NCI-H1436 treated with DMSO at 0.1 percent for 48 hours (cell line): ENCODE measurements around the gene USP47.

Source experiments
- DNase-seq: peaks from one replicate; lab custom pipeline; 2025; lab: John Stamatoyannopoulos, UW

Gene USP47

DNA sequence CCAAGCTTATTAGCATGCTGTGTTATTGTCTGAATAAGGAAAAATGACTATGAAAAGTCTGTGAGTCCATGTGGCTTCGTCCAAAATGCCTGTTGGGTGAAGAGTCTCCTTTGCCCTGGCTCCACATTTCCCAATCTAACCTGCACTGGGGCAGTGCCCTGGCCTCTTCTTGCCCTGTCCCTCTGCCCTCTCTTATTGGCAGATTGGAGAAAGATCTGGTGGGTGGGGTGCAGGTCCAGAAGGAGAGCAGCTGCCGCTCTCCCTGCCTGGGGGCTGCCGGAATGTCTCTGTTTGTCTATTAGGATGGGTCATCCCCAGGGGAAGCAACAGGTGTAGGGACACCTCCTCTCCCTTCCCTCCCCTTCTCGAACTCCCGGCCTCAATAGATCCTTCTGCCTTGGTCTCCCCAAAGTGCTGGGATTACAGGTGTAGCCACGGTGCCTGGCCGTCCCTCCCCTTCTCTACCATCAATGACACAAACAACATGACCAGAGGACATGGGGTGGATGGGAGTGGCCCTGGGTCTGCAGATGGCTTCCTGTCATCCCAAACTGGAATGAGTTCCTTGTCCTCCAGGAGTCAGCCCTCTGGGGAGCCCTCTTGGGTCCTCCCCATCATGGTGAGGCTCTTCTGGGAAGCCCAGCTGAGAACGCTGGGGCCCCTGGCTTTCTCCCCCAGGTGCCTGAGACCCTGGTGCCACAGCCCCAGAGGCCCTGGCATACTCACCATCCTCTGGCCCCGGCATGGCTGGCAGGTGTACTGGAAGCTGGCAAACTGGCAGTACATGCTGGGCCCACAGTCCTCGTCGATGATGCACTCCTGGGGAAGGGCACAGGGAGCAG, 126.1 kb downstream of the USP47 start:
- no peak for DNase-seq

DNA sequence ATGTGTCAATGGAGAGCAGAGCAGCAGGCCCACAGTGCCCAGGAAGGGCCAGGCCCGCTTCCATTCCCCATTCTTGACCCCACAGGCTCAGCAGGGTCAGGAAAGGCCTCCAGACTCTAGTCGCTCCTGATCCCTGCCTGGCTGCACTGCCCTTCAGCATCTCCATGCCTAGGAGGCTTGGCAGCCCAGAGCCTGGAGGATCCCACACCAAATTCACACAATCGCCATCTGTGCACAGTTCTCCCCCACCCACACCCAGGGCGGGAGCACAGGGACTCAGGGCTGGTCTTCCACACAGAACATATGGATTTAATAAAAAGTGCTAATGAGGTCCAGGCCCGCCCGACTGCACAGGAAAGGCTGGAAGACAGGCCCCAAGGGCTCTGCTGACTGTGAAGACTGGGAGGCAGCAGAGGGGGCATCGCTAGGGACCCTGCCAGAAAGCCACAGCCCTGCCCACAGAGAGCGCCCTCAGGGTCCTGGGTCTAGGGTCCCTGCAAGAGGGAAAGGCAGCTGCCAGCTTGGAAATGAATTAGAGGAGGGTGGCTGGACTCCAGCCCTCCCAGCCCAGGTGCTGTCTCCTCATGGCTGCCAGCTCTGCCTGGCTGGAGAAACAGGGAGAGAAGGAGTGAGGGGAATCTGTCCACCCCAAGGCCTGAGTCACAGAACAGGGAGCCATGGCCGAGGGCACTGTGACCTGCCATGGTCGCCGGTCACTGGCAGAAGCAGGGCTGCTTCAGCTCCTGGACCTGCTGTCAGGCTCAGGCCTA, 126.9 kb downstream of the USP47 start:
- DNase-seq, result no peak

DNA sequence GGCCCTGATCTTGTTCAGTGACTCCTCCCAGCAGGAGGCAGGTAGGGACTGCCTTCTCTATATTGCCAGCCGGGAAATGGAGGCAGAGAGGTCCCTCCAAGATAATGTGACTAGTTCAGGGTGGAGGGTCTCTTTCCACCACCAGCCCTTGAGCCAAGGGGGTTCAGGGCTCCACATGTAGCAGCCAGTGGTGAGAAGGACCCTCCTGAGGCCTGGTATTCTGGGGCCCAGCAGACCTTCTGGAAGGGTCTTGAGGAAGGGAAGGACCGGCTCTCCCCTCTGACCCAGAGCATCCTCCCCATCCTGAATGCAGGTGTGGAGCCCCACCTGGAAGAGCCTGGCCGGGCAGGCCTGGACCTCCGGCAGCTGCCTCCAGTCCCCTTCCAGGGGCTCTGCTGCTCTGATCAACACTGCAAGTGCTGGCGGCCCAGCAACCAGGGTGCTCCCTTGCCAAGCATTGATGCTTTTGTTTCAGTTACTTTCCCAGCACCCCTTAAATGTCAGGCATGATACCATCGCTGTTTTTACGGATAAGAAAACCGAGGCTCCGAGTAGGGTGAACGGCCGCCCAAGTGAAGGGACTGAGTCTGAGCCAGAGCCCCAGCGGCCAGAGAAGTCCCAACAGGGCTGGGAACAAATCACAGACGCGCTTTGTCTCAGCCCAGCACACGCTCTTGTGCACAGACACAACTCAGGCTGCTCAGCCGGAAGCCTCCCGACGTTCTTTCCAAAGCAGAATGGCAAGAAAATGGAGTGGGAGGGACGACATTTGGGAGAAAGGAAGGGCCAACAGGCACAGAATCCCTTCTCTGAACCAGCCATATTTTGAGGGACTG, 127.8 kb downstream of the USP47 start:
- no peak for DNase-seq

DNA sequence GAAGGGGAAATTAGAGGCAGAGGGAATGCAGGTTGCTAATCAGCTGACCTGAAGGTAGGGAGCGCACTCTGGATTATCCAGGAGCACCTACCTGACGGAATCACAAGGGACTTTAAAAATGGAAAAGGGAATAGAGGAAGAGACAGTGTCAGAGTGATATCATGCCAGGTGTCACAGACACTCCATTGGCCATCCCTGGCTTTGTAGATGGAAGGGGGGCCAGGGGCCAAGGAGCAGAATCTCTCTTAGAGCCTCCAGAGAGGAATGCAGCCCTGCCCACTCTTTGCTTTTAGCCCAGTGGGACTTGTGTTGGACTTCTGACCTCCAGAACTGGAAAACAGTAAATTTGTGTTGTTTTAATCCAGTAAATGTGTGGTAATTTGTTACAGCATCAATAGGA, 128.8 kb downstream of the USP47 start:
- no peak for DNase-seq

DNA sequence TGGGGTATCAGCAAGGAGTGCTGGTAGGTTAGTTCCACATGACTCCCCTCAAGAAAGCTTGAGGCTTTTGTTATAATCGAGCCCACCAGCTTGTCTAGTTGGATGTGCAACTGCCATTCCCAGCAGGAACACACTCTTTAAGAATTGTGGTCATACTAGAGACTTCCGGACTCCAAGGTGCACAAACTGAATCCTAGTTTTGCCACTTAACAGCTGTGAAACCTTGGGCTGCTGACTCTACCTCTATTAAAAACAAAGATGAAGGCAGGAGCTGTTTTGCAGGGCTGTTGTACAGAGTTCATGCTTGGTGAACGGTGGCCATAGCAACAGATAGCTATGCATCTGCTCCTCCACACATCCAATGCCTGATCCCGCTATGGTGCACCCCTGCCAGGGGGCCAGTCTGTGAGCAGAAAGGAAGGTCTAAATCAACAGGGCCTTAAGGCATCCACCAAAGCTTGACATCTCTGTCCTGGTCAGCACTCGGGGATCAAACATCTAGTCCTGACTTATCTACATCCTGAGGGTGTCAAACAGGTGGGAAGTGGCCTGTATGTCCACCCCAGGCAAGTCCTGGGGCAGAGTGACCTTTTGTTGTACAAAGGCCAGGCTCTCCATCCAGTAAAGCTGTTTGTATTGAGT, 130.3 kb downstream of the USP47 start:
- no peak for DNase-seq

DNA sequence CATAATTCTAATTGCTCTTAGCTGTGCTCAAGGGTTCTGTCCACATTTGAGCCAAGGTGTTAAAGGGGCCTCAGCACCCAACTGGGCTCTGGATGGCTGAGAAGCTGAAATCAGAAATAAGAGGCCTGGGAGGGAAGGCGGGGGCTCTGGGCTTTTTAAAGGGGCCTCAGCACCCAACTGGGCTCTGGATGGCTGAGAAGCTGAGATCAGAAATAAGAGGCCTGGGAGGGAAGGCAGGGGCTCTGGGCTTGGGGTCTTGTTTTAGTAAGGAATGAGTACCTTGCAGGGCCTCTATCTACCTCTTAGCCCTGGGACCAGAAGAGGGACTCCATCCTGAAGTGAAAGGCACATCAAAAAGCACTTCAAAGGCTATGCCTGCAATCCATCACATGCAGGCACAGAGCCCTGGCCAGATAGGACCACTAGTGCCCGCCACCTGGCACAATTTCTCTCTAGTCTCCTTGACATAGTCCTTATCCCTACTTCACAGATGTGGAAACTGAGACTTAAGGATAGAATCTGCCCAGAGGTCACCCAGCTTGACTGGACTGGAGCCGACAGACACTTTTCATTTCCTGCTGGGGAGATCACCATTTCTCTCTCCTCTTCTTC, 131.1 kb downstream of the USP47 start:
- DNase-seq, result no peak

DNA sequence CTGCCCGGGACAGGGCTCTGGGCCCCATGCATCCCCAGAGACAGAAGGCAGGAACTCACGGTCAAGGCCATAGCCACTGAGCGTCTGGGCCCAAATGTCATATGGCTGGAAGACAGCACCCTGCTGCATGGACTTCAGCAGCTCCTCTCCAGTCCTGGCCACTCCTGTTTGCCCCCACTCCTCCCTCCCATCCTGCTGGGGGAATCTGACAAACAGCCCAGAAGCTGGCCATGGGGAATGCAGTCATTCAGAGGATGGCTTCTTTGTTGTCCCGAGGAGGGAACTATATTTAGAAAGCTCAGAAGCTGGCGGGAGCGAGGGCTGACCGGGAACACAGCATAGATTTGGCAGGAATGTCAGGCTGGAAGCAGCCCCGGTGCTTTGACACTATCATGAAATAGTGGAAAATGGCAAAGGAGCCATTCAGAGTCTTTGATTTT, 131.6 kb downstream of the USP47 start:
- no peak for DNase-seq

DNA sequence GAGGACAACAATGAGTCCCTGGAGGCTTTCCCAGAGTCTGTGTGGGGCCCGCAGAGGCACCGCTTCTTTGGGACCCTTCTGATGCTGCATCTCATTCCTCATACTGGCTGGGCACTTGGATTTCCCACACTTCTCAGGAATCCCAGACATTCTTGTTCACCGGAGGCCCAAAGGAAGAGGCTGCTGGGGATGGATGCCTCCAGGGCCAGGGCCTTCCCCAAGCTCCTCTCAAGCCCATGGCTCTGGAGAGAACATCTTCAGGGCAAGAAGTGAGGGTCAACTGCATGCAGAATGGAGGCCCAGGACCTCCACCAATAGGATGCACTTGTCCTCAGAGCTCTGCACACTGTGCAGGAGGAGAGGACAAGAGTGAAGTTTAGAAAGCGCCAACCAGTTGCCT, 132.1 kb downstream of the USP47 start:
- no peak for DNase-seq

DNA sequence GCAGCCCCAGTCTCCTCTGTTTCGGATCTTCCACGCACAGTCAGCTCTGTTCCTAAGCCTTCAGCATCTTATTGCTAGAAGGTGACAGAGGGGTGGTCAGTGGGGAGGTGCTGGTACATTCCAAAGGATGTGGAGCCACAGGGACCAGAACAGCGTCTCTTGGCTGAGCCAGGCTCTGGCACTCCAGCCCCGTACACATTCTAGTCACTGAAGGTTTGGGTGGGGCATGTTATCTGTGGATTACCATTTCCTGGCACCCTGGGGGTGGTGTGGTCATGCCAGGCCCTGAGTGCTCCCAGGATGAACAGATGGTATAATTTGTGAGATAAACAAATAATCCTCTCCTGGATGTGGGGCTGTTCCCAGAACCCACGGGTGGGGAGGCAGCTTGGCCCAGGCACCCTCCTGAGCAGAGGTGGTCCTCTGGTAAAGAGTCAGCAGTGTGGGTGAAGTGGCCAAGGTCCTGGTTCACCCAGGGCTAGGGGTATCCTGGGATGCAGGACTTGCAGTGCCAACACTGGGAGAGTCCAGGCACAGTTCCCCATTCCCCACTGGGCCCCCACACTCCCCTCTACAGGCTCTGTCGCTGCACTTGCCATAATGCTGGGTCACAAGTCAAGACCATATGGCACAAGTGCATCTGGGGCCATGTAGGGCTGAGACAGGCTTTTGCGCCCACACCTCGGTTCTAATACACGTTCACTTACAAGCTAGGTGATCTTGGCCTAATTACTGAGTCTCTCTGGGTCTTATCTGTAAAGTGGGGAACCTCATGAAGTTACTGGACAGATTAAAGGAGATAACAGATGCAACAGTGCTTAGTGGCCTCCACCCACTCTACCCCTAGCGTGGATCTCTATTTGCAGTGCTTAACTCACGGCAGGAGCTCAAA, 133.7 kb downstream of the USP47 start:
- no peak for DNase-seq

DNA sequence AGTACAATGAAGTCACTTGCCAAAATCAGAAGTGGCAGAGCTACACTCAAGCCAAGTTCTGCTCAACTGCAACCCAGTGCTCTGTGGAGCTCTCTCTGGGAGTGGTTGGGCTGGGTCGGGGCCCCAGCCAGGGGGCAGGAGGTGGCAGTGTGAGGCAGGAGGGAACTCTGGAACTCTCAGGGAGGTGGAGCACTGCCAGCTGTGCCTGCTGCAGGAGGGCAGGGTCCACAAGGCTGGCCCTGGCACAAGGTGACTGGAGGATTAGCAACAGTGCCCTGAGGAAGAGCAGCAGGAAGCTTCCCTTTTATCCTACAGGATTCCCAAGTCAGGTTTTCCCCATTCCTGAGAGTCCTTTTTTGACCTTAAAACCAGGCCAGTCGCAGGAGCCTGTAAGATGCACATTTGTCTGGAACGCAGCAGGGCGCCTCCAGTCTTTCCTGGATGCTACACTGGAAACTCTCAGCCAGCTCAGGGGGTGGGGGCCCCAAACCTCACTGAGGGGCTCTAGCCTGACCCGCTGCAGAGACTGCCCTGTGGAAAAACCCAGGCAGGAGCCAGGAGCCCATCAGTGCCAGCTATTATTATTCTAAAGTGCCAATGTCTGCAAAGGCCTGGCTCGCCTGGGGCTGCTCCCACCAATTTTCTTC, 134.8 kb downstream of the USP47 start:
- DNase-seq, result no peak

DNA sequence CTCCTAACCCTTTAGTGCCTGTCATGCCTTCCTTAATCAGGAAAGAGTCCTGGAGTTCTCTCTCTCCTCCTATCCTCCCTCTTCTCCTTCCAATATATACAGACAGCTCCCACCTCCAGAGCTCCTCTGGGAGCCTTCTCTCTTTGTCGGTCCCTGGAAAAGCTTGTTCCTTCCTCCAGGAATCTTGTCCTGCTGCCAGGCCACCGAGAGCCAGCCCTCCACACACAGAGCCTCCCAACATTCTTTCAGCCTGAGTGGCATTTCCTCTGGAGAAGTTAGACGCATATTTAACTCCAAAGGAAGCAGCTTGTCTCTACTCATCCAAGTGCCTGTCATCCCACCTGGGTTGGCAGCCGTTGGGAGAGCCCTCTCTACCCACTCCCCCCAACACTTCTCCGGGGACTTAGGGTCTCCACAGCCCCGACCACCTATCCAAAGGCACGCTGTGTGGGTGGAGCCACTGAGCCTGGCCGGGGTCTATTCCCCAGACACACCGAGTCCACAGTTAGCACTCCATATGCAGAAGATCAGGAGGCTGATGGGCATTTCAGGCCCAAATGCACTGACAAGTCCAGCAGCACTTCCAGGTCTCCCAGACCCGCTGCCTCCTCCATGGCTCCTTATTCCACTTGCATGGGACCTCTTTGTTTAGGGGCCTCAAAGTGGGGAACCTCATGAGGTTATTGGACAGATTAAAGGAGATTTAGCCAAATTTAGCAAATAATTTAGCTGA, 135.6 kb downstream of the USP47 start:
- DNase-seq, result no peak

DNA sequence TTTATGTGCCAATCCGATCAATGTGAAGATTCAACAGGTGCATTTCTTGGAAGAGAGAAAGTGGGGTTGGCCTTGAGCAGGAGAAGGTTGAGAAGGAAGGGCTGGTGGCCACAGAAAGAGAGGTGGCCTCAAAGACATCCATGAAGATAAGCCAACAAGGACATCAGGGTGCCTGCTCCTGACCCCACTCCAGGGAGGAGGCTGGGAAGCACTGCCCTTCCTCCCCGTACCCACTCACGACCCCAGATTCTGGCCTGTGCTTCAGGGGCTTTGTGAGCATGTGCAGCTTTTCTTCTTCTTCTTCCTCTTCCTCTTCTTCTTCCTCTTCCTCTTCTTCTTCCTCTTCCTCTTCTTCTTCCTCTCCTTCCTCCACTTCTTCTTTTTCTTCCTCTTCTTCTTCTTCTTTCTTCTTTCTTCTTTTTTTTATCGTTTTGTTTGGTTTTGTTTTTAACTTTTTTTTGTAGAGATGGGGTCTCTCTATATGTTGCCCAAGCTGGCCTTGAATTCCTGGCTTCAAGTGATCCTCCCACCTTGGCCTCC, 136.4 kb downstream of the USP47 start:
- no peak for DNase-seq

DNA sequence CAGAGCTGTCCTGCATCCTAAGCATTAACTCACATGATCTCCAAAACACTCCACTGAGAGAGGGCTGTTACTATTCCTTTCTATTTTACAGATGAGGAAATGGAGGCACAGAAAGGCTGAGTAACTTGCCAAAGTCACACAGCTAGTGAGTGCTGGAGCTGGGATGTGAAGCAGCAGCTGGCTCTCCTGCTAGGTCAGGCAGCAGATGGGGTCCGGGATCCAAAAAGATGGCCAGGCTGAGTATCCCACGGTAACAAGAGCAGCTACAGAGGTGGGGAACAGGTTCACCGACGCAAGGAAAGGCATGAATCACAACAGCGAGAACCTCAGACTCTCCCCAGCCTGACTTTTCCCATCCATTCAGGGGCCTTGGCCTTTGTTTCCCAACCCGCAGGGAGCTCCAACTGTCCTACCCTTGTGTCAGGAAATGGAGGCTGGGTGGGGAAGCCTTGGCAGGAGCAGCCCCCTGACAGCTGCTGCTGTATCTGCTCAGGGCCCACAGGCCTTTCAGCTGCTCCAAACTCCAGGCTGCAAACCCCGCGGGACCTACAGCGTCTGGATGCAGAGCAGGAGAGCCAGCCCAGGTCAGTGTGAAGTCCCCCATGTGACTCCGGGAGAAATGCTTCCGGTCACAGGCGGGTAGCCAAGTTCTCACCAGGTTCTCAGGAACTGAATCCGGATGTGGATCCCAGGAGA, 137.2 kb downstream of the USP47 start:
- DNase-seq, result no peak

DNA sequence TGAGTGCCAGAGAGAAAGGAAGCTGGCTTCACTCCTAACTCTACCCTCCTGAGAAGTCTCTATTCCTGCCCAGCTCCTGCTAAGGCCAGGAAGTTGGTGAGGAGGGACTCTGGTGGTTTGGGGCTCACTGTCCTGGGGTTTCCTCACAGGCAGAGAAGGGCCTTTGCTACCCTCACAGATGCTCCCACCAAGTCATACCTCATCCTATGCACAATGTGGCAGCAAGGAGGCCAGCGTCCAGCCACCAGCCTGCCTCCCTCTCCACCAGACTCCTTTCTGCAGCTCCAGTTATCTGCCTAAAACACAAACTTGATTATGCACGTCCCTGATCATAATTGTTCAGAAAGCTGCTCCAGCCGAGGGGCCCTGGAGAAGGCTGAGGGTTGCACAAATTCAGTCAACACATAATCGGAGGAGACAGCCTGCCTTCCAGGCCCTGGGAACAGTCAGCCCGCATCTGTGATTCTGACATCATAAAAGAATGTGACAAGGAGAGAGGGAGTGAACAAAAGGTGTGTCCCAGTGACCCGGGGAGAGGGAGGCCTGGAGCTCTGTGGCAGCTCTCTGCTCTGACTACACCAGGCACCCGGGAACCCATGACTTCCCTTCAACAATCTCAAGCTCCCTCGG, 137.8 kb downstream of the USP47 start:
- DNase-seq, result no peak

DNA sequence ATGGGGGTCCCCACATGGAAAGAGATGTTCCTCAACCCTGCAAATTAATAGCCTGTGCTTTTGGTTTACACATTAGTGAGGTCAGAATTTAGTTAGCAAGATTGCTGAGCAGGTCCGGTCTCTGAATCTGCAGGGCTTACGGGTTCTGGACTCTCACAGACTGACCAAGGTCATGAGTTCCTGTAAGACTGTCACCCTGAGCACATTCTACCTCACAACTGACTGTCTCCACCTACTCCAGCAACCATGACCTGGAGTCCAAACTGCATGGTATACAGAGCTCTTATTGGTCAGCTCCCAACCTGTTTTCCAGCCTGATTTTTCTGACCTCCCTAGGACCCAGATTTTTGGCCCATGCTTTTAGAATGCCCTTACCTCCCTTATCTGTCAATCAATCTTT, 138.4 kb downstream of the USP47 start:
- no peak for DNase-seq

DNA sequence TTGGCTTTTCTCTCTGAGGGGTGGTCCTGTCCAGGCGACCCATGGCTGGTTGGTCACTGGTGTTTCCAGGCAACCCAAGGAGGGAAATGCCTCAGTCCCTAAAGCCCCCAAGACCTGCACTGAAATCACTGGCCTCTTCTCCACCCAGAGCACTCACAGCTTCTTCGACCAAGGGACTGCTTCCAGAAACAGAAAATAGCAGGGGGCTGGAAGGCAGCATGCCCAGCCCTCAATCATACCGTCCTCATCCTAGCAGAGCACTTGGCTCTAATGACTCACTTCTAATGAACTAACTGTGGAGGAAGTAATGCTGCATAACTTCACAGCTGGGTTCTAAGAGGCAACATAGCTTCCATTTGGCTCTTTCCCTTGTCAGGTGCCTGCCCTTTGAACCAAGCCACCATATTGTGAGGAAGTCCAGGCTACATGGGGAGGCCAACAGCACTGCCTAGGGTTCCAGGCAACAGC, 139.1 kb downstream of the USP47 start:
- DNase-seq, result no peak

DNA sequence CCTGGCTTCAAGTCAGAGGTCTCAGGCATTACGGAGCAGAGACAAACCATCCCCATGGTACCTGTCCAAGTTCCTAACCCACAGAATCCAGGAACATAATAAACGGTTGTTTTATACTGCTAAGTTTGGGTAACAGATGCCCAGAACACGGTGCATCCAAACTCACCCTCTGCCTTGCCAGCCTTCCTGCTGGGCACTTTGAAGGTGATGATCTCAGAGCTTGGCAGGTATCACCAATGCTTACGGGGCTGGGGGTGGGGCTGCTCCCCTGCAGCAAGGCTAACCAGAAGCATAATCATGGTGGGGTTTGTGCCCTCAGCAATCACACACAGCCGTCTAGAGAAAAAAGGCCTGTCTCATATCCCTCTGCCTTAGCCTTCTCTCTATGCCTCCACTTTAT, 139.6 kb downstream of the USP47 start:
- no peak for DNase-seq

DNA sequence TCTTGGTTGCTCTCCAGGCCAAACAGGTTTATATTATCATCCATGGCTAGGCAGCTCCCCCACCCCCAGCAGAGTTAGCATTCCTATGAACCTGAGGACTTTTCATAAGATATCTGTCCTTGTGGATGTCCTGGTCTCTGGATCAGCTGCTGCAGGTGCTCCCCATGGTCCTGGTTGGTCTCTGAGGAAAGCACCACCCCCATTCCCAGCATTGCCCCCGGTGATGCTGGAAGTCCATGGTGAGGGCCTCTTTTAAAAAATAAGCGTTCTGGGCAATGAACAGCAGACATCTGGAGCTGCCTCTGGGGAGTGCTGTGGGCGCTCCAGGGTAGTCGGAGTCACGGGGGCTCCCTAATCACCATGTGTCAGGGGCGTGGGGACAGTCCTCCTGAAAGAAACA, 140.1 kb downstream of the USP47 start:
- no peak for DNase-seq
